D721Med (cell line): ENCODE data around the gene BAIAP2.

ENCODE experiments used
- DNase-seq: peaks from one replicate; pipeline ENCODE4 v3.0.0; 2011; ENCODE audit warnings: low spot score; ENCODE audit not compliant: insufficient read length
- FAIRE-seq: peaks from 2 replicates; lab custom pipeline; 2011; peaks lifted over from hg19 to GRCh38; lab: Jason Lieb, UNC
- CTCF ChIP-seq: IDR thresholded peaks from 2 replicates; pipeline ENCODE4 v1.5.1; 2012; ENCODE audit warnings: mild to moderate bottlenecking, control low read depth; ENCODE audit not compliant: insufficient read depth; ENCODE audit errors: missing control alignments

The BAIAP2 gene

GRCh38 chr17:81103379-81103778, 68.4 kb downstream of the BAIAP2 start:
- FAIRE-seq: no peak
- TF ChIP-seq CTCF: no peak

GRCh38 chr17:81106716-81107115, 71.8 kb downstream of the BAIAP2 start:
- FAIRE-seq (no peak), DNase-seq (no peak)
- no peak for TF ChIP-seq CTCF

More at GRCh38 chr17:81103379-81103778, 68.4 kb downstream of the BAIAP2 start:
- no peak for DNase-seq

GRCh38 chr17:81108220-81108619, 73.3 kb downstream of the BAIAP2 start:
- DNase-seq (no peak), FAIRE-seq (no peak)
- no peak for TF ChIP-seq CTCF

GRCh38 chr17:81109957-81110356, 75.0 kb downstream of the BAIAP2 start:
- TF ChIP-seq CTCF: no peak
- DNase-seq (no peak), FAIRE-seq (no peak)

GRCh38 chr17:81110488-81111040, 75.6 kb downstream of the BAIAP2 start:
- DNase-seq (no peak), FAIRE-seq (no peak)
- no peak for TF ChIP-seq CTCF

GRCh38 chr17:81111066-81111465, 76.1 kb downstream of the BAIAP2 start:
- no peak for FAIRE-seq
- TF ChIP-seq CTCF: no peak
- no peak for DNase-seq

GRCh38 chr17:81112450-81112849, 77.5 kb downstream of the BAIAP2 start:
- TF ChIP-seq CTCF: no peak
- FAIRE-seq (no peak), DNase-seq (no peak)
